GM21528 (cell line): ENCODE results near the gene SOX11.
"Not testable (repeated sequence)": the region's sequence is repeated elsewhere in the genome, so short reads cannot be mapped to it uniquely, and the experiment has no call there.

Experiments
- ATAC-seq: cut with Tn5 transposase; IDR thresholded peaks from one replicate; pipeline ENCODE4 v1.9.1; 2021; ENCODE audit warnings: mild to moderate bottlenecking, moderate library complexity; ENCODE audit not compliant: unreplicated experiment, low FRiP score

Gene SOX11

GRCh38 chr2:5691985-5692529 is at the start of gene SOX11:
TSS of gene SOX11 (plus strand) at chr2:5692384. CDS start at chr2:5692722, 338 bp downstream.
- no peak for ATAC-seq

DNA sequence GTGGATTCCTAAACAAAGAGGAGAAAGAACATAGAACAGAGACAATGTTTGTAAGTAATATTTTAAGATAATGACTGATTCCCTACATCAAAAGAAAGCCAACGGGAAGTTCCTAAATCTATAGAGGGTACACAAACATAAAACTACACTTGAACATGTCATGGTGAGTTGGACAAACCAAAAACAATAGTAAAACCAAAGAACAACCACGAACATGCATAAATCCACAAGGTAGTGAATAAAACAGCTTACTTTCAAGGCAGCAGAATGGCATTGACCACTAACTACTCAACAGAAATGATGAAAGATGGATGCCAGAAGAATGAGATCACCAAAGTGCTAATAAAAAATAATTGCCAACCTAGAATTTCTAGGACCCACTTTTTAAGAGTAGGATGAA is 39.5 kb upstream of the SOX11 start:
- ATAC-seq, result not testable (repeated sequence)

DNA sequence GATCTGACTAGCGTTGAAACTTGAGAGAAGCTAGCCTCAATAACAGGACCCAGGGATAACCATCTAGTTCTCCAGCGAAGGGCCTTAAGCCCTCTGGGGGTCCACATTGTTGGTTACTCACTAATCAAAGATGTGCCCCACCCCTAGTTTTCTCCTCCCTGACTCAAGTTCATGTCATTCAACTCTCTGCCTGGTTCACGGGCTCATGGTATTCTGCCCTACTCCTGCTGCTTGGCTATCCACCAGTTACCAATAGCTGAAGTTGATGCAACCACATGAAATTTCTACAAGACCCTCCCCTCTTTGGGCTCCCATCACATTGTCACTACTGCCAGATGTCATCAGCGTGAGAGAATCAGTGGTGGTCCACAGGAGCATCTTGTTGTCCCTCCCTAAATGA is 38.4 kb upstream of the SOX11 start:
- not testable (repeated sequence) for ATAC-seq

DNA sequence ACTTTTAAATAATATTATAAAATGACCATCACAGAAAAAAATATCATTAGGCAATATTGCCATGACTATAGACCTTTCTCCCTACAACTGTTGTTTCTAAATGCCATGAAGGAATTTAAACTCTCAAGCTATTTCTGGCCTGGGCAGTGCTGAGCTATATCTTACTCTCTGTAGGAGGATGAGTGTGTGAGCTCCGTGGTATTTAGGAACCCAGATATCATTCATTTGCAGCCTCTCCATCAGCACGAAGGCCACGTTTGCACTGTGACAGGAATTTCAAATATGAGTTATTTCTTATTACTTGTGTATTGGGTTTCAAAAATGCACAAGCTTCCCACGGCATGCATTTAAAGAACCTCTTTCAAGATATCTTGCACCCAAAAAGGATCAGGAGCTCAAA is 35.0 kb upstream of the SOX11 start:
- ATAC-seq, result no peak

- ATAC-seq, result no peak
Observed at GRCh38 chr2:5660591-5660990, 31.6 kb upstream of the SOX11 start.

- no peak for ATAC-seq
Observed at GRCh38 chr2:5661362-5661761, 30.8 kb upstream of the SOX11 start.

- no peak for ATAC-seq
Observed at GRCh38 chr2:5664278-5664681, 27.9 kb upstream of the SOX11 start.

DNA sequence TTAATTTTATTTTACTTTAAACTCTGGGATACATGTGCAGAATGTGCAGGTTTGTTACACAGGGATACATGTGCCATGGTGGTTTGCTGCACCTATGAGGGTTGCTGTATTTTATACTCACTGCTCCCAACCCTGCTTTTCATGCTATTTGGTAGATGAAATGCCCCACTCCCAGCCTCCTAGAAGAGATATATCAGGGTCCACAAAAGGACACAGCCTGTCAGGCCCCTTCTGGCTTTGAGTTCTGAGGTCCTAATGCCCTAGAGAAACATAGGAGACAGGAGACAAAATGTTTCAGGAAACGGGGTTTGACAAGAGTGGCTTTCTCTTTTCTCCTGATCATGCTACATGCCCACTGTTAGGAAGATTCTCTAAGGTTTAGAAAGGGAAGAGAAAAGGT is 27.1 kb upstream of the SOX11 start:
- ATAC-seq, result no peak

- ATAC-seq, result no peak
Observed at GRCh38 chr2:5666798-5667197, 25.4 kb upstream of the SOX11 start.

GRCh38 chr2:5667655-5668054 is 24.5 kb upstream of the SOX11 start:
- ATAC-seq, result not testable (repeated sequence)

- no peak for ATAC-seq
Observed at GRCh38 chr2:5668682-5669250, 23.4 kb upstream of the SOX11 start.

DNA sequence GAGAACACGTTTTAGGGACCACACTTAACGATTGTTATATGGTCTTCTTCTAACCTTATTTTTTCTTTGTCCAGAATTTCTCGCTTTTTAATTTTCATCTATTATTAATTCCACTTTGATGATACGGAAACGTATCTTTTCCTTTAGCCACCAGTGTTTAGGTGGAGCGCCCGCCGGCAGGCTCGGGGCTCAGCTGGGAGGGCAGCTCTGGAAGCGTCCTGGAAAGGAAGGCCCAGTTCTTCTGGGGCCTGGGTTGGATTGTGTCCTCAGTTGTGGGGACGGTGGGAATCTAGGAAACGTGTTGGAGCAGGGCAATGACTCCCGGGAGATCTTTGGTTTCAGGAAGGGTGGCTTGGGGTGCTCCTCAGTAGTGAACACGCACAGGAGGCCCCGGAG is 19.4 kb upstream of the SOX11 start:
- ATAC-seq, result no peak

DNA sequence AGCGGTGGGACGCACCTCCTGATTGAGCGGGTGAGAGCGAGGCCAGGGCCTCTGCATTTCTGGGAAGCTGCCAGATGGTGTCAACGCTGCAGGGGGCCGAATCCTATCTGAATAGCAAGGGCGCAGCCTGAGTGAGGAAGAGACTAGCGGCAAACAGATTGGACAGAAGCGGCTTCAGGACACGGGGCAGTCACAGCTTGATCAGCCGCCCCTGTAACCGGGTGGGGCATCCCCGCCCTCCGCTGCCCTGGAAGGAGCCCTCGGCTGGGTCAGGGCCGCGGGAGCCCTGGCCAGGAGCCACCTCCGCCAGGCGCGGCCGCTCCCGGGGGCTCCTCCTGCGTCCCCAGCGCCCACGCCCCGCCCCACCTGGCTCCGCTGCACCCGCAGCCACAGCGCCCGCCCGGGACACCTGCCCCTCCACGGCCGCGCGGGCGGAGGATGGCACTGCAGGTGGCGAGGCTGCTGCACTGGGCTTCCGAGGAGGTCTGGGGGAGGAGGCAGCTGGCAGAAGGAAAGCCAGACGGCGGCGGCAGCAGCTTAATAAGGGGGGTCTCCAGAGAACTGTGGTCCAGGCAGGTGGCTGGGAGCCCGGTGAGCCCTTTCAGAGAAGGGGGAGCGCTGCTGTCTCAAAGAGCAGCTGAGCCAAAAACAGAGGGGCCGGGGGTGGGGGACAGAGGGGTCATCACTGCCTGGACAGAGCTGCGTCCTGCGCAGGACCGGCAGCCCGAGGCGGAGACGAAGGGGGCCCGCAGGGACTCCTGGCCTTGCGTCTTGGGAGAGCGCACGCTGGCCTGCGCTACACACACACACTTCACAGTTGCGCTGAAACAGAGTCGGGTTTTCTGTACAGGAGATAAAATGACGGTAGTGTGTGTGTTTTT is 18.8 kb upstream of the SOX11 start:
- no peak for ATAC-seq

- ATAC-seq, result no peak
Observed at GRCh38 chr2:5674026-5674340, 18.2 kb upstream of the SOX11 start.

DNA sequence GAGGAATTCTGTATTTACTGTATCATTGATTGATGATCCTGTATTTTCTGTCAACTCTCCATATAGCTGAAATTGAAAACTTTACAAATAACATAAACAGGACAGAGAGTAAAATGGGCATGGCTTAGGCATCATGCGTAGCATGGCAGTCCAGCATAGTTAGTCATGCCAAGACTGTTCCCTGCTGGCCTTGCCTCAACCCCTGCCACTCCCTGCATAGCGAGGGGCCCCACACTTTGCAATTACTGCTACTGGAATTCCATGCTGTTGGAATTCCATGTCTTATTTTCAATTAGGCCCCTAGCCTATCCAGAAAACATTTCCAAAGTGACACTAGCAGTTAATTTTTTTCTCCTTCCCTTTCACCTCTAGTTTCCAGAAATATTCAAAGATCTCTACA is 15.1 kb upstream of the SOX11 start:
- no peak for ATAC-seq

DNA sequence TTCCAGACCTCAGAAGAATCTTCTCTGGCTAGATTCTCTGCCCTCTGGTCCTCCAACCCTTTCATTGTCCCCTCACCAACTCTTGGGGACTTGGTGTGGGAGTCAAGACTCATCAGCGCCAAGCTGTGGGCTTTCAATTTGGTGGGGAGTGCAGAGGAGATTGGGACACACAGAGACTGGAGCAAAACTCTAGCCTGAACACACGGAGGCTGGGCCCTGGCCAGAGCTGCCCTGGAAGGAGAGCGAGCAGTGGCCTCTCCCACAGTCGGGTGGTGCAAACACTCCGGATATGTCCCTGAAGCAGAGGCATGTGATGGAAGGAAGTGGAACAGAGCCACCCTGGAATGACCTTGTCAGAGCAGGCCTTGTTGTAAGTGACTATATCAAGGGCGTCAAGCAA is 8.7 kb upstream of the SOX11 start:
- ATAC-seq, result no peak

GRCh38 chr2:5685225-5685624 is 7.0 kb upstream of the SOX11 start:
- ATAC-seq, result no peak

GRCh38 chr2:5686068-5686467 is 6.1 kb upstream of the SOX11 start:
- no peak for ATAC-seq

DNA sequence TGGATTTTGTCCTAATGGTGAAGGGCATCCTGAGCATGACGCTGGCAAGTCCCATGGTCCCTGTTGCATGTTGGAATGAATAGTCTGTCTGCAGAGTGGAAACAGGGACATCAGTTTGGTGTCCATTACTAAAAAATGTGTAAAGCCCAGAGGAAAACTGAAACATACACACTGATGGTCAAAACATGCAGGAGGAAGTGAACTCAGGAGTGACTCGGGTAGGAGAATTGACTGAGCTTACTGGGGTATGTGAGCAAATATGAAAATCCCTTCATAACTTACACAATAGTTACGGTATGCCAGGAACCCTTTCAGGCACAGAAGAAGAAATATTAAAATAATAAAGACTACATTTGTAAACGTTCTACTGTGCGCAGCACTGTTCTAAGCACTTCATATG is 5.6 kb upstream of the SOX11 start:
- no peak for ATAC-seq

DNA sequence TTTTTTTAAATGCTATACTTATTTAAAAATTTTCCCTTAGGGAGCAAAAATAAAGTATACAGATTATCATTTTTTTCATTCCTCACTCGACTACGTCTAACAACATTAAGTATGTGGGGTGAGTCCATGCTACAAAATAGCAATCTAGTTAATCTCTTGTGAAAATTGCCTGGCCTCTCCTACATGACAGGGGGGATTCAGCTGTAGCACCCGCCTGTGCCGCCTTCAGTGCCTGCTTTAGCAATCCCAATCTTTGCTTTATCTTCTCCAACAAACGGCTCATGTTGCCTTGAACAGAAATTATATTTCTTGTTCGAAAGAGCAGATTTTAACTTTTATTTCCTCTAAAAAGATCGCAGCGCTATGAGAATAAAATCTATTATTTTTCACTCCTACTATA is 2.4 kb upstream of the SOX11 start:
- ATAC-seq, result no peak

DNA sequence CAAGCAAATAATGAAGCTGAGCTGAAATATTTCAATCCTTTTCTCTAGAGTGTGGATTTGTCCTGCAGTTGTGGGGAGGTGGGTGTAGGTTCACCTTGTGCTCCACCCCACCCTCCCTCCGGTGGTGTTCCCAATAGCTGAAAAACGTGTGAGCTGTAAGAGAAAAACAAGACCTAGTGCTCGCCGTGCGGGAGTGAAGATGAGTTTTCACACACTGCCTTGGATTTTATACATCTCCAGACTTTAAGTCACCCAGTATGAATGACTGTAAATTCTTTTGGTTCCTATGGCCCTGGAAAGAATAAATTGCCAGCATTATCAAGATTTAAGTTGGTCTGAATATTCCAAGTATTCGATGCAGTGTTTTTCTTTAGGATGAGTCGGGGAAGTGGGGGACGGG is 1.9 kb upstream of the SOX11 start:
- no peak for ATAC-seq

GRCh38 chr2:5690718-5691220 is 1.4 kb upstream of the SOX11 start:
- no peak for ATAC-seq
